Ishikawa (cell line): ENCODE data around the gene U2SURP.

Source experiments
- CEBPB ChIP-seq: IDR thresholded peaks from 2 replicates; pipeline ENCODE4 v1.6.1; 2012
- CREB1 ChIP-seq: IDR thresholded peaks from 2 replicates; pipeline ENCODE4 v1.6.1; 2012; ENCODE audit warnings: low read depth
- EGR1 ChIP-seq: IDR thresholded peaks from 2 replicates; pipeline ENCODE4 v1.6.1; 2012
- EP300 ChIP-seq: IDR thresholded peaks from 2 replicates; pipeline ENCODE4 v1.6.1; 2012; ENCODE audit warnings: borderline replicate concordance
- FOXM1 ChIP-seq: IDR thresholded peaks from 2 replicates; pipeline ENCODE4 v1.6.1; 2012; ENCODE audit warnings: low read depth, borderline replicate concordance
- MAX ChIP-seq: IDR thresholded peaks from 2 replicates; pipeline ENCODE4 v1.6.1; 2012
- NFIC ChIP-seq: IDR thresholded peaks from 2 replicates; pipeline ENCODE4 v1.6.1; 2012
- RAD21 ChIP-seq: IDR thresholded peaks from 2 replicates; pipeline ENCODE4 v1.6.1; 2012; ENCODE audit warnings: low read depth
- TAF1 ChIP-seq: IDR thresholded peaks from 2 replicates; pipeline ENCODE4 v1.6.1; 2012; ENCODE audit warnings: low read depth, mild to moderate bottlenecking
- TCF12 ChIP-seq: IDR thresholded peaks from 2 replicates; pipeline ENCODE4 v1.6.1; 2012; ENCODE audit warnings: low read depth
- TEAD4 ChIP-seq: IDR thresholded peaks from 2 replicates; pipeline ENCODE4 v1.6.1; 2012
- YY1 ChIP-seq: IDR thresholded peaks from 2 replicates; pipeline ENCODE4 v1.6.1; 2012; ENCODE audit warnings: low read depth
- ZBTB7A ChIP-seq: IDR thresholded peaks from 2 replicates; pipeline ENCODE4 v1.6.1; 2012; ENCODE audit warnings: low read depth
- TF ChIP-seq, protein P1 (sequence below): IDR thresholded peaks from 2 replicates; pipeline ENCODE4 v1.6.1; 2012
- TF ChIP-seq, protein P2 (sequence below): IDR thresholded peaks from 2 replicates; pipeline ENCODE4 v1.6.1; 2012; ENCODE audit warnings: low read depth, mild to moderate bottlenecking

The U2SURP gene

DNA sequence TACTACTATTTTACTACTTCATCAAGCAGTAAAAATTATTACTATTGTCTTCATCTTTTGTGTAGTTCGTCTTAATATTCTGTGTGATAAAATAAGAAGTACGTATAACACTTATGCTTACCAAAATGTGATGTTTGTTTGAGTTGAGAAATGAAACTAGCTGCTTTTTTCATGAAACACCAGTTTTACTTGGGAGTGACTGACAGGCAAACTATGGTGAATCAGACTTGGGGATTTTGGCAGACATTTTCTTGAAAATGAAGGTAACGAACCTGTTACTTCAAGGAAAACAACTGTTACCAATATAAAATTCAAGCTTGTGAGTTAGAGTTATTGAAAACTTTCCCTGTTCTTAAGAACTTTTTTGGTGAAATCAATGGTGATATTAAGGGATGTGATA, 10.3 kb downstream of the U2SURP start:
- TF ChIP-seq, protein P1, sequence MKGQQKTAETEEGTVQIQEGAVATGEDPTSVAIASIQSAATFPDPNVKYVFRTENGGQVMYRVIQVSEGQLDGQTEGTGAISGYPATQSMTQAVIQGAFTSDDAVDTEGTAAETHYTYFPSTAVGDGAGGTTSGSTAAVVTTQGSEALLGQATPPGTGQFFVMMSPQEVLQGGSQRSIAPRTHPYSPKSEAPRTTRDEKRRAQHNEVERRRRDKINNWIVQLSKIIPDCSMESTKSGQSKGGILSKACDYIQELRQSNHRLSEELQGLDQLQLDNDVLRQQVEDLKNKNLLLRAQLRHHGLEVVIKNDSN = no peak
- TF ChIP-seq ZBTB7A = no peak
- TF ChIP-seq YY1 = no peak
- no peak for TF ChIP-seq TEAD4
- no peak for TF ChIP-seq MAX
- TF ChIP-seq EGR1 = no peak
- TF ChIP-seq CEBPB = no peak
- TF ChIP-seq EP300 = no peak
- TF ChIP-seq FOXM1 = no peak
- TF ChIP-seq NFIC = no peak
- TF ChIP-seq, protein P2, sequence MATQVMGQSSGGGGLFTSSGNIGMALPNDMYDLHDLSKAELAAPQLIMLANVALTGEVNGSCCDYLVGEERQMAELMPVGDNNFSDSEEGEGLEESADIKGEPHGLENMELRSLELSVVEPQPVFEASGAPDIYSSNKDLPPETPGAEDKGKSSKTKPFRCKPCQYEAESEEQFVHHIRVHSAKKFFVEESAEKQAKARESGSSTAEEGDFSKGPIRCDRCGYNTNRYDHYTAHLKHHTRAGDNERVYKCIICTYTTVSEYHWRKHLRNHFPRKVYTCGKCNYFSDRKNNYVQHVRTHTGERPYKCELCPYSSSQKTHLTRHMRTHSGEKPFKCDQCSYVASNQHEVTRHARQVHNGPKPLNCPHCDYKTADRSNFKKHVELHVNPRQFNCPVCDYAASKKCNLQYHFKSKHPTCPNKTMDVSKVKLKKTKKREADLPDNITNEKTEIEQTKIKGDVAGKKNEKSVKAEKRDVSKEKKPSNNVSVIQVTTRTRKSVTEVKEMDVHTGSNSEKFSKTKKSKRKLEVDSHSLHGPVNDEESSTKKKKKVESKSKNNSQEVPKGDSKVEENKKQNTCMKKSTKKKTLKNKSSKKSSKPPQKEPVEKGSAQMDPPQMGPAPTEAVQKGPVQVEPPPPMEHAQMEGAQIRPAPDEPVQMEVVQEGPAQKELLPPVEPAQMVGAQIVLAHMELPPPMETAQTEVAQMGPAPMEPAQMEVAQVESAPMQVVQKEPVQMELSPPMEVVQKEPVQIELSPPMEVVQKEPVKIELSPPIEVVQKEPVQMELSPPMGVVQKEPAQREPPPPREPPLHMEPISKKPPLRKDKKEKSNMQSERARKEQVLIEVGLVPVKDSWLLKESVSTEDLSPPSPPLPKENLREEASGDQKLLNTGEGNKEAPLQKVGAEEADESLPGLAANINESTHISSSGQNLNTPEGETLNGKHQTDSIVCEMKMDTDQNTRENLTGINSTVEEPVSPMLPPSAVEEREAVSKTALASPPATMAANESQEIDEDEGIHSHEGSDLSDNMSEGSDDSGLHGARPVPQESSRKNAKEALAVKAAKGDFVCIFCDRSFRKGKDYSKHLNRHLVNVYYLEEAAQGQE = no peak
- TF ChIP-seq TCF12 = no peak
- no peak for TF ChIP-seq CREB1
- TF ChIP-seq RAD21 = no peak
- TF ChIP-seq TAF1 = no peak

DNA sequence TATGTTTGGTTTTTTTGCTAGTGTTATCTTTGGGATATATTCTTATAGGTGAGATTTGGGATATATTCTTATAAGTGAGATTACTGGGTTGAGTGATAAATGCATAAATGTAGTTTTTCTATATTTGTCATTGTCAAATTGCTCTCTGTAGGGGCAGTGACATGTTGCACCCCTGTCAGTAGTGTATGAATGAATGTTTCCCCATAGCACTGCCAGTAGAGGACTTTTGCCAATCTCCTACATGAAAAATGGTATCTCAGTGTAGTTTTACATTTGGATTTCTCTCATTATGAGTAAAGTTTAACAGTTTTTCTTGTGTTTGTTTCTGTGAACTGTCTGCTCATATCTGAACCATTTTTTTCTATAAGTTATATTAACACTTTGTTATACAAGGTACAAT, 13.6 kb downstream of the U2SURP start:
- TF ChIP-seq TEAD4 = no peak
- no peak for TF ChIP-seq ZBTB7A
- no peak for TF ChIP-seq RAD21

- TF ChIP-seq FOXM1 = no peak
- TF ChIP-seq RAD21 = peak; percentile 19; the same call in 1 of the 2 replicates
Measured at GRCh38 chr3:143016321-143016972, 15.1 kb downstream of the U2SURP start.

GRCh38 chr3:143024351-143024960, 23.1 kb downstream of the U2SURP start:
- TF ChIP-seq EP300 (no peak), FOXM1 (no peak), YY1 (no peak), EGR1 (no peak), ZBTB7A (no peak), TCF12 (no peak), TAF1 (no peak), CREB1 (no peak), CEBPB (no peak), NFIC (no peak), TEAD4 (no peak), MAX (no peak), RAD21 (no peak)
- TF ChIP-seq, protein P2 = no peak
- TF ChIP-seq, protein P1 = no peak

GRCh38 chr3:143031327-143031726, 30.0 kb downstream of the U2SURP start:
- TF ChIP-seq CEBPB (no peak), TCF12 (no peak), TAF1 (no peak), YY1 (no peak), NFIC (no peak), MAX (no peak), ZBTB7A (no peak)

GRCh38 chr3:143035466-143036211, 34.3 kb downstream of the U2SURP start:
- TF ChIP-seq TEAD4 (no peak), YY1 (no peak), ZBTB7A (no peak)
